GM21619 (cell line): ENCODE results near the gene SLC12A4.
"Not testable (repeated sequence)": the region's sequence is repeated elsewhere in the genome, so short reads cannot be mapped to it uniquely, and the experiment has no call there.

Source experiments
- ATAC-seq: cut with Tn5 transposase; IDR thresholded peaks from one replicate; pipeline ENCODE4 v1.9.1; 2021; ENCODE audit not compliant: unreplicated experiment

Gene SLC12A4

GRCh38 chr16:67928561-67929364, 39.7 kb downstream of the SLC12A4 start:
- peak; percentile 52 for ATAC-seq

DNA sequence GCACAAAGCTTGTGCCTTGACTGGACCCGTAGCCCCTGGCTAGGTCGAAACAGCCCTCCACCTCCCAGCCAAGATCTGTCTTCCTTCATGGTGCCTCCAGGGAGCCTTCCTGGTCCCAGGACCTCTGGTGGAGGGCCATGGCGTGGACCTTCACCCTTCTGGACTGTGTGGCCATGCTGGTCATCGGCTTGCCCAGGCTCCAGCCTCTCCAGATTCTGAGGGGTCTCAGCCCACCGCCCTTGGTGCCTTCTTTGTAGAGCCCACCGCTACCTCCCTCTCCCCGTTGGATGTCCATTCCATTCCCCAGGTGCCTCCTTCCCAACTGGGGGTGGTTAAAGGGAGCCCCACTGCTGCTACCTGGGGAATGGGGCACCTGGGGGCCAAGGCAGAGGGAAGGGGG, 40.3 kb downstream of the SLC12A4 start:
- ATAC-seq, result no peak

- no peak for ATAC-seq
Measured at GRCh38 chr16:67927131-67927941, 41.1 kb downstream of the SLC12A4 start.

GRCh38 chr16:67926181-67926750, 42.2 kb downstream of the SLC12A4 start:
- no peak for ATAC-seq

DNA sequence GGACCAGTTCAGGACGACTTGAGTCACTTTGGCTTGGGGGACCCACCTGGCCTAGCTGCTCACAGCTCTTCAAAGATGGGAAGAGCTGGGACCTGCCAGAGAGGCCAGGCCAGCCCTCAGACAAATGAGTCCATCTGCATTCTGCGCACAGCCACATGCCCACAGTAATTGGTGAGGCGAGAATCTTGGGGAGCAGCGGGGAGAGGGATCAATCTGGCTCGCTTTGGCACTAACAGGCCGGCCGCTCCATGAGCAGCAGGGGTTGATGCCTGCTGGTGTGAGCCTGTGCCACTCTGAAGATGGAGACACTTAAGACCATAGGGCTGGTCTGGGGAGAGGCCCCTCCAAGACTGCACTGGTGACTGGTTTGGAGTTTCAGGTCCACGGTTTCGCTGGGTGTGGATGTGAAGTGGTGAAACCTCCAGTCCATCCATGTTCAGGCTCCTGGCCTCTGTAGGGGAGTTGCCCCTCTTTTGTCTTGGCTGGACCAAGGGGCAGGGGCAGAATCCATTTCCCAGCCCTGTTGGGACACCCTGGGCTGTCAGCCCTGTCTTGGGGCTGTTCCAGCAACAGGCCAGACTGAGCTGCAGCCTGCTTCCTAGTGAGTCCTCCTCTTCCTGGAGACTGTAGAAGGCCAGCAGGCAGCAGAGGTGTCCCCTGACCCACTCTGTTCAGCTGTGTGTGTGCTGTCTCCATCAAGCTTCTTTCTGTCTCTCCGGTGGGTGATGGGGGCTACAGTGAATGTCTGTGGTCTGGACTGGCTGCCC, 44.1 kb downstream of the SLC12A4 start:
- no peak for ATAC-seq

GRCh38 chr16:67923414-67924116, 44.9 kb downstream of the SLC12A4 start:
- ATAC-seq, result no peak

DNA sequence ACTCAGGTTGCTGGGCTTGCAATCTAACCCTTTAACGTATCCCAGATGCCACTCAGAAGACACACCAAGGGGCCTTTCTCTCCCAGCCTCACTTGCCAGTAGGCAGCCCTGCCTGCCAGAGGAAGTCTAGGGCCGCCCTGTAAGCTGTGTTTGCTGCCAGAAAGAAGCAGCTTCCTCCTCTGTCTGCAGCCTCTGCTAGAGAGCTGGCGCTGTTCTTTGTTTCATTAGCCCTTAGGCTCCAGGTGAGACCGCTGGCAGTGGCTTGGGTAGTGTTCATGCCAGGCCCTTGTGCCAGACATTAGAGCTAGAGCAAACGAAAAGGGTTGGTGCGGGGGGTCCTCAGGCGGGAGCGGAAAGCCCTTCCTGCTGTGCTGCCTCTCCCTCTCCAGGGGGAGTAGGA, 45.7 kb downstream of the SLC12A4 start:
- ATAC-seq, result no peak

DNA sequence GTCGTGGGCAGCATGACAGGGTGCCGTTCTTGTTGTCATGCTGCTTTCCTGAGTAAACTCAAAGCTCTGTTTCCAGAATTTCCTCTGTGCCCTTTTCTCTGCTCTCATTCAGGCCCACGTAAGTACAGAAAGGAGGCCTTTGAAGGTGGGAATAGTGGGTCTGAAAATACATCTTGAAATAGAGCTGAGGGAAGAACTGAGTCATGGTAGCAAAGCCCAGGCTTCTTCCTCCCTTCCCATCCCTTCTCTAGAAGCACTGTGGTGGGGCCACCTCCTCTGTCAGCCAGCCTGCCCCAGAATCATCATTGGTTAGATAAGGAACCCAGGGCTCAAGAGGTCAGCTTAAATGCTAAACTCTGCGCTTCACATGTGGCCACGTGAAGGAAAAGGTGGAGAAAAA, 46.2 kb downstream of the SLC12A4 start:
- no peak for ATAC-seq

- ATAC-seq, result no peak
Measured at GRCh38 chr16:67919622-67920221, 48.7 kb downstream of the SLC12A4 start.

- ATAC-seq, result no peak
Measured at GRCh38 chr16:67917852-67918236, 50.6 kb downstream of the SLC12A4 start.

DNA sequence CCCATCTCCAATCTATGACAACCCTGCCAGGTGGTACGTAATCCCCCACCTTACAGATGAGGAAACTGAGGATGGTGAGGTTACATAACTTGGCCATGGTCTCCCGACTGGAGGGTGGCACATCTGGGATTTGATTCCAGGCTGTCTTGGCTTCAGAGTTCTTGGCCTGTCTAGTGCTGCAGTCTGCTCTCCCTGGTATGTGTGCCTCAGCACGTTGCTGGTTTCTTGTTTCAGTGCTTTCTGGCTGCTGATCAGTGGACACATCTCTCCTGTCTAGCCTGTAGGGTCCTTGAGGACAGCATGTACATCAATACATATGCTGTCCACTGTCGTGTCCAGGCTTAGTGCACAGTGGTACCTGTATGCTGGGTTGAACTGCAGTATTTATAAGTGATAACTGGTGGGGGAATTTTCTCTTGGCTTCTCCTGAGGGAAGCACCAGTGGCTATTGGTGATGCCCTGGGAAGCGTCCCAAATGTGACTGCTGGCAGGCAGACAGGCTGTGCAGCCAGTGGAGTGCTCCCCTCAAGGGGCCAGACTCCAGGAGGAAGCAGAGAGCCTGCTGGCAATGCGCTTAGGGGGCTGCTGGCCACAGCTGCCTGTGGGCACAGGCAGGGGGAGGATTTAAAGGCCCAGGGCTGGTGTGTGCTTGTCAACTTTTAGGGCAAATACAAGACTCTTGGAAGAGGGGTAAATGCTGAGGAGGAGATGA, 51.1 kb downstream of the SLC12A4 start:
- no peak for ATAC-seq

GRCh38 chr16:67915831-67916723, 52.4 kb downstream of the SLC12A4 start:
- ATAC-seq, result no peak

GRCh38 chr16:67915496-67915769, 53.0 kb downstream of the SLC12A4 start:
- ATAC-seq, result not testable (repeated sequence)

DNA sequence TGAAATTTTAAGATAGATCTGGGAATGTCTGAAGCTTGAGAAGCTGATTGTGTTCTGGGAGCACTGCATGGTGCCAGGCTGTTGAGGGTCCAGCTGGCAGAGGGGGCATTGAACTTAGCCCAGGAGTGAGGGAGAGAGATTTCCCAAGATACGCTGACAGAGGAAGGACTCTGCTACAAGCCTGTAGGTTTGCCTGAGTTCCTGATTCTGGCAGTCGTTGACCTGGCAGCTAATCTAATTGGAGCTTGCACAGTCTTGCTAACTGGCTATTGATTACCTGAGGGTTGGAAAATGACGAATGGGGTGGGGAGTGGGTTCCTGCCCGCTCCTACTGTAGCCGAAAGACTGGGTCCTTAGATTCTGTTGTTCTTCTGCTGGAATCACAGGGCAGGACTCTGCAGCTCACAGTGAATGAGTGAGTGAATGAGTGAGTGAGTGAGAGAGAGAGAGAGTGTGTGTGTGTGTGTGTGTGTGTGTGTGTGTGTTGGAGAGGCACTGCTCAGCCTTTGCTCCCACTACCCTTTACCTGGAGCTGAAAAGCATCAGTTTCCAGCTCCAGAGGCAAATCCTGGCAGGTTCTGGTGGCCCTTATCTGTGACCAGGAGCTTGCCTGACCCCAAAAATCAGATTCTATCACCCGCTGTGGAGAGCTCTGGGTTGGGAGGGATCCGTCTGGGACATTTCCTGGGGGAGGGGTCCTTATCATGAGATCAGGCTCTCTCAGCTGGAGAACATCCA, 53.5 kb downstream of the SLC12A4 start:
- no peak for ATAC-seq

GRCh38 chr16:67910158-67910557, 58.3 kb downstream of the SLC12A4 start:
- no peak for ATAC-seq

DNA sequence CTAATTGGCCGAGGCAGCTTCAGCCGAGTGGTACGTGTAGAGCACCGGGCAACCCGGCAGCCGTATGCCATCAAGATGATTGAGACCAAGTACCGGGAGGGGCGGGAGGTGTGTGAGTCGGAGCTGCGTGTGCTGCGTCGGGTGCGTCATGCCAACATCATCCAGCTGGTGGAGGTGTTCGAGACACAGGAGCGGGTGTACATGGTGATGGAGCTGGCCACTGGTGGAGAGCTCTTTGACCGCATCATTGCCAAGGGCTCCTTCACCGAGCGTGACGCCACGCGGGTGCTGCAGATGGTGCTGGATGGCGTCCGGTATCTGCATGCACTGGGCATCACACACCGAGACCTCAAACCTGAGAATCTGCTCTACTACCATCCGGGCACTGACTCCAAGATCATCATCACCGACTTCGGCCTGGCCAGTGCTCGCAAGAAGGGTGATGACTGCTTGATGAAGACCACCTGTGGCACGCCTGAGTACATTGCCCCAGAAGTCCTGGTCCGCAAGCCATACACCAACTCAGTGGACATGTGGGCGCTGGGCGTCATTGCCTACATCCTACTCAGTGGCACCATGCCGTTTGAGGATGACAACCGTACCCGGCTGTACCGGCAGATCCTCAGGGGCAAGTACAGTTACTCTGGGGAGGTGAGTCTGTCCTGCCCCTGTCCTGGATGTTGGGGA, 59.2 kb downstream of the SLC12A4 start:
- ATAC-seq, result no peak

DNA sequence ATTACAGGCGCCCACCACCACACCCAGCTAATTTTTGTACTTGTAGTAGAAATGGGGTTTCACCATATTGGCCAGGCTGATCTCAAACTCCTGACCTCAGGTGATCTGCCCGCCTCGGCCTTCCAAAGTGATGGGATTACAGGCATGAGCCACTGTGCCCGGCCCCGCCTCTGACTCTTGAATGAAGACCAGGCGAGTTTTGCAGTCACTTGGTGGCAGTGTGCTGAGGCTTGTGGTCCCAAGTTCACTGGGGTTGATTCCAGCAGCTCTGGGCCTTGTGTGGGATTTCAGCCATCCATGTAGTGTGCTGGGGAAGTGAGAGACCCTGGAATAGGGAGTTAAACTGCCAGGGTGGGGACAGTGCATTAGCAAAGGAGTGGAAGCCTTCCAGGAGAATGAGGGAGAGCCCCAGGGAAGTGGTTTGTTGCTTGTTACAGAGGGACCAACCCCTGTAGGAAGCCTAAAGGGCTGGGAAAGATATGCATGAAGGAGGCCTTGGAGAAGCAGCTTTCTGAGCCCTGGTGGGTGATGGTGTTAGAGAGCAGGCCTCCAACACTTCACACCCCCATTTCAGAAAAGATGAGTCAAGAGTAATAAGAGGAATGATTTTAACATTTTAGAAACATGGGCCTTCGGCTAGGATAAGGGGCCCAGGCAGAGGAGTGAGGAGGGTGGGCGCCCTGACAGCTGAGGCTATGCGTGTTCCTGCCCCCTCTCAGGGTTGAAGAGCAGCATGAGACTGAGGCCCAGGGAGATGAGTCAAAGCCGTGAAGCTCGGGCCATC, 60.8 kb downstream of the SLC12A4 start:
- no peak for ATAC-seq
